Activated naive CD4-positive, alpha-beta T cell treated with anti-CD3 and anti-CD28 coated beads for 36 hours (primary cell): ENCODE results near the gene ZSCAN29. TPM values are rescaled to one million over a fixed set of nuclear protein-coding genes. Genes with fewer than 3 reads are reported as not detected.
"Not testable (repeated sequence)": the region's sequence is repeated elsewhere in the genome, so short reads cannot be mapped to it uniquely, and the experiment has no call there.

Experiments used
- CTCF ChIA-PET: fragments of 350-600 bp; sonication (Branson Sonifier 250); formaldehyde crosslinking; loops from one replicate; lab custom pipeline; 2021; ENCODE audit warnings: antibody characterized with exemption; lab: Charles Lee
- DNase-seq: peaks from one replicate; pipeline ENCODE4 v3.0.0-alpha.2; 2020
- H3K27ac Mint-ChIP-seq: one replicate; pipeline ENCODE4 v1.8.0; 2021; ENCODE audit warnings: mild to moderate bottlenecking, mixed read lengths
- H3K27me3 Mint-ChIP-seq: one replicate; pipeline ENCODE4 v1.8.0; 2021; ENCODE audit warnings: low read depth, mixed read lengths
- H3K36me3 Mint-ChIP-seq: one replicate; pipeline ENCODE4 v1.8.0; 2021; ENCODE audit warnings: low read depth, mixed read lengths
- H3K4me1 Mint-ChIP-seq: one replicate; pipeline ENCODE4 v1.8.0; 2021; ENCODE audit warnings: low read depth, mixed read lengths
- H3K4me3 Mint-ChIP-seq: one replicate; pipeline ENCODE4 v1.8.0; 2021; ENCODE audit warnings: mild to moderate bottlenecking, moderate library complexity, mixed read lengths
- H3K9me3 Mint-ChIP-seq: one replicate; pipeline ENCODE4 v1.8.0; 2021; ENCODE audit warnings: mixed read lengths
- intact Hi-C: fragments of 100-400 bp; cut with micrococcal nuclease; formaldehyde crosslinking; loops from one replicate; pipeline ENCODE4 v1.15.1; 2023
- total RNA-seq, 2 experiments: library from RNA; stranded (reverse); gene quantifications; one replicate each; pipeline ENCODE4 v1.2.3, GENCODE V29; 2021

The ZSCAN29 gene
- 10 to 100 TPM; 13.6 to 13.9 TPM for total RNA-seq

GRCh38 chr15:43370975-43371974 is at the start of gene ZSCAN29, which contains the start of gene TUBGCP4:
Gene ZSCAN29 (minus strand): TSS chr15:43371043. CDS start chr15:43369913, 1,130 bp downstream.
Gene TUBGCP4 (plus strand): TSS chr15:43371101. CDS start chr15:43371355, 254 bp downstream.
- Mint-ChIP-seq H3K9me3 (peaks cover 20% of the 10 kb centered on the region), H3K4me1 (peaks cover 42% of the 10 kb centered on the region), H3K4me3 (peak within 1 kb of the TSS; percentile 87), H3K27ac (peak within 1 kb of the TSS; percentile 76), H3K36me3 (peaks cover 42% of the 10 kb centered on the region), H3K27me3 (no peaks in the 10 kb centered on the region)
- CTCF ChIA-PET = interaction anchor here (0.6 to 1.4 kb wide), 5 partner anchors 19 to 146 kb away, joined by 3 to 4 read pairs (median 3); no protein-coding TSS in a partner anchor
- peak; percentile 76 for DNase-seq
- intact Hi-C loops = loop anchor here (1.0 to 5.0 kb wide), 2 partner anchors 41 to 141 kb away; partner anchors contain the start of gene LCMT2

DNA sequence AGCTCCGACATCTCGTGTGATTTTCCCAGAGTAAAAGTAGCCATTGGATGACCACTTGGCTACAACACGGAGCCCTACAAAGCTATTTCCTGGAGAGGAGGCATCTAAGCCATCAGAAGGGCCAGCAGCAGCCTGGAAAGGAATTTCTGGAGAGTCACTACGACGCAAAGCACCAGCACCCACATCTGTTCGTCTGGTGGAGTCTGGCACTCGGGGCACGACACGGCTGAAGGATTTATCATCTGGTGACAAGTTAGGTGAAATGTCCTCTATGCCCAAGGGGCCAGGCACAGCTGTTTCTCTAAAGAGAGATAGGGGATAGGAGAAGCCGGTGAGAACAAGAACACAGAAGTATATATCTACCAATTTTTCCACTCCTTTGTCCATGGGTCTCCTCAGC is 49.6 kb upstream of the ZSCAN29 start:
- peaks cover 9% of the 10 kb centered on the region for H3K4me1 Mint-ChIP-seq
- CTCF ChIA-PET = interaction anchor here (1.6 kb wide), 1 partner anchor 44 kb away, joined by 5 read pairs; no protein-coding TSS in a partner anchor
- peaks cover 29% of the 10 kb centered on the region for H3K36me3 Mint-ChIP-seq
- peak overlapping the region; percentile 20 for H3K27ac Mint-ChIP-seq
- H3K9me3 Mint-ChIP-seq = no peaks in the 10 kb centered on the region
- intact Hi-C loops = no loop called here
- H3K4me3 Mint-ChIP-seq = no peak overlapping the region
- H3K27me3 Mint-ChIP-seq = no peaks in the 10 kb centered on the region
- no peak for DNase-seq

DNA sequence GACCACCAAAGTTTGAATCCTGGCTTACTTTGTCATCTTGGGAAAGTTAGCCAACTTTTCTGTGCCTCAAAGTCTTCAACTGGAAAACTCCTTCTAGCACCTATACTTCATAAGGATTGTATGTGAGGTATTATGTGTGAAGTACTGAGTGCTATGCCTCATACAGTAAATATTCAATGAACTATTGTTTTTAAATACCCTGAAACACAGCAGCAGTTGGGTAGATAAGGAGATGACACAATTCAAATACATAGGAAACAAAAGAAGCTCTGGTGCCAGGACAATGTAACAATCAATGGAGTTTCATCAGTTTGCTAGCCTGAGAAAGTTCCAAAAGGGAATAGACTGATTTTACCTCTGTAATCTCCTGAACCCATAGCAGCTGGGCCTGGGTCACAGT is 43.4 kb upstream of the ZSCAN29 start:
- Mint-ChIP-seq H3K27me3 (no peaks in the 10 kb centered on the region), H3K9me3 (no peaks in the 10 kb centered on the region), H3K36me3 (peaks cover 21% of the 10 kb centered on the region), H3K27ac (no peak overlapping the region), H3K4me3 (no peak overlapping the region), H3K4me1 (no peaks in the 10 kb centered on the region)
- CTCF ChIA-PET = no interaction called here
- no peak for DNase-seq
- intact Hi-C loops = no loop called here

DNA sequence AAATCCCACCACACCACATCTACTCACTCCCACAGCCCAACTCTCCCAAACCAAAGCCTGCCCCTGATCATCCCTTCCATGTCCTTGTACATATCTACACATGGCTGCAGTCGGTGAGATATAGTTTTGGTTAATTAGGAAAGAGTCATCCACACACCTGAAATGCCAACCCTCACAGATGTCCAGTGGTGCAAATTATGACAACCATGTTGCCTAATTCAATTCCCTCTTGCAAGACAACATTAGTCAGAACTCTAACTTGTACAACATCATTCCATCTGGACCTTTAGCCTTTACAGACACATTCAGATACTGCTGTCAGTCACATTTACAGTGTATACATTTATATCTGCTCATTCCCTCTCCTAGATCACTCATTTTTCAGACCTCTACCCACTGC is 41.3 kb upstream of the ZSCAN29 start:
- intact Hi-C loops = no loop called here
- no peak for DNase-seq
- H3K27ac Mint-ChIP-seq = no peak overlapping the region
- no peaks in the 10 kb centered on the region for H3K4me1 Mint-ChIP-seq
- H3K4me3 Mint-ChIP-seq = no peak overlapping the region
- H3K36me3 Mint-ChIP-seq = peaks cover 21% of the 10 kb centered on the region
- no peaks in the 10 kb centered on the region for H3K9me3 Mint-ChIP-seq
- CTCF ChIA-PET = no interaction called here
- no peaks in the 10 kb centered on the region for H3K27me3 Mint-ChIP-seq

GRCh38 chr15:43410572-43411214 is 39.9 kb upstream of the ZSCAN29 start:
- CTCF ChIA-PET = interaction anchor here (0.6 kb wide), 1 partner anchor 210 kb away, joined by 3 read pairs; no protein-coding TSS in a partner anchor
- peak overlapping the region; percentile 46 for H3K27ac Mint-ChIP-seq
- H3K4me3 Mint-ChIP-seq = no peak overlapping the region
- peaks cover 26% of the 10 kb centered on the region for H3K36me3 Mint-ChIP-seq
- DNase-seq = no peak
- H3K4me1 Mint-ChIP-seq = no peaks in the 10 kb centered on the region
- no peaks in the 10 kb centered on the region for H3K27me3 Mint-ChIP-seq
- no peaks in the 10 kb centered on the region for H3K9me3 Mint-ChIP-seq
- intact Hi-C loops = no loop called here

DNA sequence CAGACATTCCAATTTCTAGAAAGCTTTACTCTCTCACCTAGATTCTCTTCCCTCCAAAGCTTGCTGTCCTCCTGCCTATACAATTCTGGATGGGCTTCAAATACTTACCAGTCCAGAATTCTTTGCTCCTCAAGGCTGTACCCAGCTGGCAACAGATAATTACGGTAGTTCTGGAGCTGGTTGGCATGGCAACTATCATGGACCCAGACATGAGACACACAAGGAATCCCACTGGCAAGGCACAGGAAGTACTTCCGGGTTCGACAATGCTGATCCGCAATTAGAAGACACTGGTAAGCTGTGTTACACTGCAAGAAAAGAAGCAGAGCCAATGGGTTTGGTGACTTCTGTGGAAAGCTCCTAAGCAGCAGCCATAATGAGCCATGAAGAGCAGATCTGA is 37.9 kb upstream of the ZSCAN29 start:
- no peak overlapping the region for H3K27ac Mint-ChIP-seq
- CTCF ChIA-PET = no interaction called here

DNA sequence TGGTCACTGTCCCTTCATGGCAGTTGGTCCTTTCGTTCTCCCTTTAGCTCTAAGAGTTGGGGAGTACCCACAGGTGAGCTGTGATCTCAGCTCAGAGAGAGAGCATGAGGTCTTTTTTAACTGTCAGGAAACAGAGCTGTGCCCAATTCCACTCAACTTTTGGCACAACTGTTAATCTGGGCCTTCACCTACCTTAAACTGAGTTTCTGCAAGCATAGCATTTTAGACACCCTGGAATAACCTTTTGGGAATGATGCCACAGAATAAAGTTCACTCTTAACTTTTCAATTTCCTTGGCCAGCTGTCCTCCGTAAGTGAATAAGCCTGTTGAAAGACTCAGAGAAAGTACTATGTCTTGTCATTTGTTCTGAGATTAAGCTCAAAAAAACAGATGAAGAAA is 36.0 kb upstream of the ZSCAN29 start:
- Mint-ChIP-seq H3K4me3 (no peak overlapping the region), H3K9me3 (no peaks in the 10 kb centered on the region), H3K27ac (no peak overlapping the region), H3K36me3 (peaks cover 27% of the 10 kb centered on the region), H3K27me3 (no peaks in the 10 kb centered on the region), H3K4me1 (no peaks in the 10 kb centered on the region)
- no peak for DNase-seq
- intact Hi-C loops = no loop called here
- CTCF ChIA-PET = interaction anchor here (1.1 kb wide), 1 partner anchor 22 kb away, joined by 3 read pairs; no protein-coding TSS in a partner anchor

More for the DNA sequence above, 37.9 kb upstream of the ZSCAN29 start:
- Mint-ChIP-seq H3K4me3 (no peak overlapping the region), H3K4me1 (no peaks in the 10 kb centered on the region), H3K9me3 (no peaks in the 10 kb centered on the region), H3K27me3 (no peaks in the 10 kb centered on the region), H3K36me3 (peaks cover 29% of the 10 kb centered on the region)
- intact Hi-C loops = no loop called here
- DNase-seq = no peak

DNA sequence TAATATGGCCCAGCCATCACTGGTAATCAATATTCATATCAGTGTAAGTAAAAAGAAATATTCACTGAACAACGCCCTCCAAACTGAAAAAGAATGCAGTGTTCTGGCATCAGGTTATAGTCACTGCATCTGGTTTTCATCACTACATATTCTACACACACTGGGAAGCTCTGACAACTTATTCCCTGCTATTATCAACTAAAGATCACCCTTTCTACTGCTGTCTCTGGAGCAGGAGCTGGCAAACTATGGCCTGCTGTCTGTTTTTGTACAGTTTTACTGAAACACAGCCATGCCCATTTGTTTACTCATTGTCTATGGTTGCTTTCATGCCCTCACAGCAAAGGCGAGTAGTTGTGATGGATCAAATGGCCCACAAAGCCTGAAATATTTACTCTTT is 35.3 kb upstream of the ZSCAN29 start:
- CTCF ChIA-PET = interaction anchor here (1.1 kb wide), 1 partner anchor 23 kb away, joined by 3 read pairs; no protein-coding TSS in a partner anchor
- no peak overlapping the region for H3K4me3 Mint-ChIP-seq
- intact Hi-C loops = no loop called here
- no peaks in the 10 kb centered on the region for H3K4me1 Mint-ChIP-seq
- H3K27me3 Mint-ChIP-seq = no peaks in the 10 kb centered on the region
- H3K27ac Mint-ChIP-seq = no peak overlapping the region
- peaks cover 32% of the 10 kb centered on the region for H3K36me3 Mint-ChIP-seq
- H3K9me3 Mint-ChIP-seq = no peaks in the 10 kb centered on the region
- no peak for DNase-seq

- H3K9me3 Mint-ChIP-seq = no peaks in the 10 kb centered on the region
- H3K36me3 Mint-ChIP-seq = peaks cover 33% of the 10 kb centered on the region
- H3K27ac Mint-ChIP-seq = no peak overlapping the region
- no peaks in the 10 kb centered on the region for H3K4me1 Mint-ChIP-seq
- DNase-seq = no peak
- H3K27me3 Mint-ChIP-seq = no peaks in the 10 kb centered on the region
- intact Hi-C loops = no loop called here
- CTCF ChIA-PET = interaction anchor here (0.5 kb wide), 1 partner anchor 22 kb away, joined by 3 read pairs; no protein-coding TSS in a partner anchor
- H3K4me3 Mint-ChIP-seq = no peak overlapping the region
Measured at GRCh38 chr15:43404130-43404529, 33.3 kb upstream of the ZSCAN29 start.

- intact Hi-C loops = no loop called here
- Mint-ChIP-seq H3K27me3 (no peaks in the 10 kb centered on the region), H3K27ac (no peak overlapping the region), H3K4me1 (no peaks in the 10 kb centered on the region), H3K9me3 (no peaks in the 10 kb centered on the region), H3K36me3 (peaks cover 30% of the 10 kb centered on the region), H3K4me3 (no peak overlapping the region)
- no peak for DNase-seq
- CTCF ChIA-PET = no interaction called here
Measured at GRCh38 chr15:43403616-43404015, 32.8 kb upstream of the ZSCAN29 start.

GRCh38 chr15:43402255-43402654 is 31.4 kb upstream of the ZSCAN29 start:
- Mint-ChIP-seq H3K27ac (no peak overlapping the region), H3K36me3 (peaks cover 33% of the 10 kb centered on the region), H3K4me3 (no peak overlapping the region), H3K9me3 (no peaks in the 10 kb centered on the region), H3K4me1 (no peaks in the 10 kb centered on the region), H3K27me3 (no peaks in the 10 kb centered on the region)
- no peak for DNase-seq
- intact Hi-C loops = no loop called here
- CTCF ChIA-PET = no interaction called here

DNA sequence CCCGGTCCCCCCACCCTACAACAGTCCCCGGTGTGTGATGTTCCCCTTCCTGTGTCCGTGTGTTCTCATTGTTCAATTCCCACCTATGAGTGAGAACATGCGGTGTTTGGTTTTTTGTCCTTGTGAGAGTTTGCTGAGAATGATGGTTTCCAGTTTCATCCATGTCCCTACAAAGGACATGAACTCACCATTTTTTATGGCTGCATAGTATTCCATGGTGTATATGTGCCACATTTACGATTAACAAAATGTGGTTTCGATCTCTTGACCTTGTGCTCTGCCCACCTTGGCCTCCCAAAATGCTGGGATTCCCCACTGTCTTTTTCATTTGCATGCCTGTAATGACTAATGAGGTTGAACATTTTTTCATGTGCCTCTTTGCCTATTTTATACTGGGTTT is 22.7 kb upstream of the ZSCAN29 start:
- not testable (repeated sequence) for H3K27ac Mint-ChIP-seq, H3K4me1 Mint-ChIP-seq
- peaks cover 34% of the 10 kb centered on the region for H3K36me3 Mint-ChIP-seq

More for the DNA sequence above, 22.7 kb upstream of the ZSCAN29 start:
- DNase-seq, CTCF ChIA-PET, intact Hi-C loops, H3K4me3 Mint-ChIP-seq, H3K27me3 Mint-ChIP-seq, H3K9me3 Mint-ChIP-seq: not testable (repeated sequence)
